ENCODE data around the gene ZBTB20. TPM values are rescaled to one million over a fixed set of nuclear protein-coding genes. Genes with fewer than 3 reads are reported as not detected.

ZBTB20 gene
- total RNA-seq, 1 donor from 2014 or later: 21.4 TPM

DNA sequence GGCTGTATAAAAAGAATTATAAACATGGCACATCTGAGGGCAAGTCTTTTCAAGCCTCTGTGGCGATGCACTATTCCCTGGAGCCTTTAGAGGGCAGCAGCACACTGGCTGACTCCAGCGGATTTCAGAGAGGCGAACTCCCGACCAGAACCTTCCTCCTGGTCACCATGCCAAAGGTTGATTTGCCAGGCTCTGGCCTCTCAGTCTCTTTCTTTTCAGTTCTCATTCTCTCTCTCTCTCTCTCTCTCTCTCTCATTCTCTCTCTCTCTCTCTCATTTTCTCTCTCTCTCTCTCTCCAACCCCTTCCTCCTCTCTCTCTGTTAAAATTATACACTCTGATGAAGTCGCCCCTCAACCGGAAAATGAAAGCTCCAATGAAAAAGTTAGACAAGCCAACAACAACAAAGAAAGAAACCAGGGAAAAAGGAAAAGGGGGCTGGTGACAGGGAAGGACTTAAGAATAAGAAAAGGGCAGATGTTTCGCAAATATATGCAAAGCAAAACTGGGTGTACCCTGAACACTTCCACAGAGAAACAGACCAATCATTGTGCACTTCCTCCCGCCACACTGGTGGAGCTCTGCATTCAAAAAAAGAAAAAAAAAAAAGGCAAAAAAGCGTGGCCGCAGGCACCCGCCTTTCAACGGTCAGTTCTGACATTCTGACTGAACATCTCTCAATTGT lies 763.1 kb downstream of the ZBTB20 start:
- TF ChIP-seq, protein P1, sequence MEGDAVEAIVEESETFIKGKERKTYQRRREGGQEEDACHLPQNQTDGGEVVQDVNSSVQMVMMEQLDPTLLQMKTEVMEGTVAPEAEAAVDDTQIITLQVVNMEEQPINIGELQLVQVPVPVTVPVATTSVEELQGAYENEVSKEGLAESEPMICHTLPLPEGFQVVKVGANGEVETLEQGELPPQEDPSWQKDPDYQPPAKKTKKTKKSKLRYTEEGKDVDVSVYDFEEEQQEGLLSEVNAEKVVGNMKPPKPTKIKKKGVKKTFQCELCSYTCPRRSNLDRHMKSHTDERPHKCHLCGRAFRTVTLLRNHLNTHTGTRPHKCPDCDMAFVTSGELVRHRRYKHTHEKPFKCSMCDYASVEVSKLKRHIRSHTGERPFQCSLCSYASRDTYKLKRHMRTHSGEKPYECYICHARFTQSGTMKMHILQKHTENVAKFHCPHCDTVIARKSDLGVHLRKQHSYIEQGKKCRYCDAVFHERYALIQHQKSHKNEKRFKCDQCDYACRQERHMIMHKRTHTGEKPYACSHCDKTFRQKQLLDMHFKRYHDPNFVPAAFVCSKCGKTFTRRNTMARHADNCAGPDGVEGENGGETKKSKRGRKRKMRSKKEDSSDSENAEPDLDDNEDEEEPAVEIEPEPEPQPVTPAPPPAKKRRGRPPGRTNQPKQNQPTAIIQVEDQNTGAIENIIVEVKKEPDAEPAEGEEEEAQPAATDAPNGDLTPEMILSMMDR (IDR thresholded peaks at IDR 0.05; ENCODE audit: insufficient read depth, low read depth, low read length): peak; percentile 98
- TF ChIP-seq EZH2 (IDR thresholded peaks at IDR 0.05; ENCODE audit: insufficient read depth, low read length): no peak
- peak overlapping the region; percentile 68 for H3K27ac ChIP-seq (ENCODE audit: low read depth, low read length)
- no peaks in the 10 kb centered on the region for H4K20me1 ChIP-seq (ENCODE audit: insufficient read depth, low read length)
- FAIRE-seq (peak; percentile 67), DNase-seq (ENCODE audit: low read depth) (peak; percentile 74)
- peak overlapping the region; percentile 26 for H2AFZ ChIP-seq (ENCODE audit: low read depth, low read length)
- peak overlapping the region; percentile 52 for H3K4me3 Mint-ChIP-seq (ENCODE audit: unreplicated experiment)
- peak overlapping the region; percentile 82 for H3K9ac ChIP-seq (ENCODE audit: low read length)
- peak overlapping the region; percentile 12 for H3K27ac Mint-ChIP-seq (ENCODE audit: unreplicated experiment)
- peak overlapping the region; percentile 89 for H3K4me2 ChIP-seq (ENCODE audit: low read length)
- peak overlapping the region; percentile 45 for H3K4me3 ChIP-seq (ENCODE audit: insufficient read depth, low read depth, low read length)
- peaks cover 25% of the 10 kb centered on the region for H3K4me1 ChIP-seq (ENCODE audit: insufficient read depth, low read length)
- H3K79me2 ChIP-seq (ENCODE audit: insufficient read depth, low read length): no peaks in the 10 kb centered on the region
- peaks cover 4% of the 10 kb centered on the region for H3K36me3 ChIP-seq (ENCODE audit: insufficient read depth, low read length)
- no peaks in the 10 kb centered on the region for H3K27me3 ChIP-seq (ENCODE audit: insufficient read depth, low read length)
- no peaks in the 10 kb centered on the region for H3K9me3 ChIP-seq (ENCODE audit: insufficient read depth, low read depth, low read length)
- no peaks in the 10 kb centered on the region for H3K9me3 Mint-ChIP-seq (ENCODE audit: unreplicated experiment)
- peaks cover 7% of the 10 kb centered on the region for H3K36me3 Mint-ChIP-seq (ENCODE audit: low read depth, unreplicated experiment)
- peaks cover 15% of the 10 kb centered on the region for H3K4me1 Mint-ChIP-seq (ENCODE audit: low read depth, unreplicated experiment)
- H3K27me3 Mint-ChIP-seq (ENCODE audit: low read depth, unreplicated experiment): no peaks in the 10 kb centered on the region

DNA sequence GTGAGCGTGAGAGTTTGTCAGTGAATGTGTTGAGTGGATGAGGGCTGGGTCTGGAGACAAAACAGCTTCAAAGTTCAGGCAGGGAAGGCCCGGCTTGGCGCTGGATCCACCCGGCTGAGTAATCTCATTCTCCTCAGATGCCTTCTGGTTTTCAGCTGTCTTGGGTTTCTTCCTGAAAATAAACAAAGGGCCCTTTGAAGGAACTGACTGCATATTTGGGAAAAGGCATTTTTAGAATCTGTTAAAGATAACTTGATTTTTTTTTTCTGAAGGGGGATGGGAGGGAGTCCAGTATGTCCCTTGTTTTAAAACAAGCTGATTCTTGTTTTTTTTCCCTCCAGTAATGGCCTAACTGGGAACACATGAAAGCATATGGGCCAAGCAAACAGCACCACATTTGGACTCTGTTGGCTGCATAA lies 766.8 kb downstream of the ZBTB20 start:
- Mint-ChIP-seq H3K27ac (ENCODE audit: unreplicated experiment) (peak overlapping the region; percentile 92), H3K27me3 (ENCODE audit: low read depth, unreplicated experiment) (no peaks in the 10 kb centered on the region), H3K4me3 (ENCODE audit: unreplicated experiment) (no peak overlapping the region), H3K36me3 (ENCODE audit: low read depth, unreplicated experiment) (peaks cover 9% of the 10 kb centered on the region), H3K9me3 (ENCODE audit: unreplicated experiment) (no peaks in the 10 kb centered on the region), H3K4me1 (ENCODE audit: low read depth, unreplicated experiment) (peaks cover 15% of the 10 kb centered on the region)
- Histone ChIP-seq H3K27ac (ENCODE audit: low read depth, low read length) (peak overlapping the region; percentile 76), H3K79me2 (ENCODE audit: insufficient read depth, low read length) (no peaks in the 10 kb centered on the region), H4K20me1 (ENCODE audit: insufficient read depth, low read length) (no peaks in the 10 kb centered on the region), H3K4me2 (ENCODE audit: low read length) (peak overlapping the region; percentile 61), H3K9ac (ENCODE audit: low read length) (peak overlapping the region; percentile 50), H3K4me1 (ENCODE audit: insufficient read depth, low read length) (peaks cover 25% of the 10 kb centered on the region), H3K9me3 (ENCODE audit: insufficient read depth, low read depth, low read length) (no peaks in the 10 kb centered on the region), H3K4me3 (ENCODE audit: insufficient read depth, low read depth, low read length) (peak overlapping the region; percentile 13), H3K27me3 (ENCODE audit: insufficient read depth, low read length) (no peaks in the 10 kb centered on the region), H3K36me3 (ENCODE audit: insufficient read depth, low read length) (peaks cover 6% of the 10 kb centered on the region), H2AFZ (ENCODE audit: low read depth, low read length) (peak overlapping the region; percentile 20)
- no peak for TF ChIP-seq EZH2 (IDR thresholded peaks at IDR 0.05; ENCODE audit: insufficient read depth, low read length)
- TF ChIP-seq, protein P1 (IDR thresholded peaks at IDR 0.05; ENCODE audit: insufficient read depth, low read depth, low read length): no peak
- no peak for FAIRE-seq
- DNase-seq (ENCODE audit: low read depth): peak; percentile 95

DNA sequence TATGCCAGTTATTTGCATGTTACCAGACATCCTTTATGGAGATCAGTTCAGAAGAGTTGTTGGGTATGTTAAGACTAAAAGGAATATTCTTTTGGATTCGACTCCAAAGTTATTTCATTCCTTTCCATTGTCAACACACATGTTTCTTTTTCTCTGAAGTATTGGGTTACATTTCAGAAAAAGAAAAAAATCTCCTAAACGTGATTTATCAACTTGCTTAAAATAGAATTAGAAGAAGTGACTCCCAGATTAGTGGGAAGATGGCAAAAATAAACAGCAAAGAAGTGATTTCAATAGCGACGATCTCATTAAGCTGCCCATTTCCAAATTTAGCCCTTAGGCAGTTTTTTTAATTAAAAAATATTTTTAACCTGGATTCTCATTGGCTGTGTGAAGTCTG lies 767.8 kb downstream of the ZBTB20 start:
- FAIRE-seq (peak; percentile 34), DNase-seq (ENCODE audit: low read depth) (peak; percentile 31)
- H3K4me1 Mint-ChIP-seq (ENCODE audit: low read depth, unreplicated experiment): peaks cover 14% of the 10 kb centered on the region
- Histone ChIP-seq H3K27me3 (ENCODE audit: insufficient read depth, low read length) (no peaks in the 10 kb centered on the region), H2AFZ (ENCODE audit: low read depth, low read length) (no peak overlapping the region), H3K27ac (ENCODE audit: low read depth, low read length) (no peak overlapping the region), H4K20me1 (ENCODE audit: insufficient read depth, low read length) (no peaks in the 10 kb centered on the region), H3K36me3 (ENCODE audit: insufficient read depth, low read length) (peaks cover 6% of the 10 kb centered on the region), H3K4me1 (ENCODE audit: insufficient read depth, low read length) (peaks cover 22% of the 10 kb centered on the region), H3K4me2 (ENCODE audit: low read length) (no peak overlapping the region), H3K79me2 (ENCODE audit: insufficient read depth, low read length) (no peaks in the 10 kb centered on the region), H3K9ac (ENCODE audit: low read length) (no peak overlapping the region), H3K4me3 (ENCODE audit: insufficient read depth, low read depth, low read length) (no peak overlapping the region), H3K9me3 (ENCODE audit: insufficient read depth, low read depth, low read length) (no peaks in the 10 kb centered on the region)
- no peaks in the 10 kb centered on the region for H3K9me3 Mint-ChIP-seq (ENCODE audit: unreplicated experiment)
- H3K27ac Mint-ChIP-seq (ENCODE audit: unreplicated experiment): no peak overlapping the region
- TF ChIP-seq, protein P1 (IDR thresholded peaks at IDR 0.05; ENCODE audit: insufficient read depth, low read depth, low read length): no peak
- no peak for TF ChIP-seq EZH2 (IDR thresholded peaks at IDR 0.05; ENCODE audit: insufficient read depth, low read length)
- H3K27me3 Mint-ChIP-seq (ENCODE audit: low read depth, unreplicated experiment): no peaks in the 10 kb centered on the region
- peaks cover 9% of the 10 kb centered on the region for H3K36me3 Mint-ChIP-seq (ENCODE audit: low read depth, unreplicated experiment)
- H3K4me3 Mint-ChIP-seq (ENCODE audit: unreplicated experiment): no peak overlapping the region
